SK-N-SH treated with all-trans-retinoic acid at 6 μM for 48 hours (cell line): ENCODE measurements around the gene TIAM1.

Source experiments
- BACH2 ChIP-seq: fragments of 250-450 bp; sonication (Bioruptor Pico); IDR thresholded peaks from 2 replicates; pipeline ENCODE4 v1.9.0; 2021; ENCODE audit warnings: mild to moderate bottlenecking, borderline replicate concordance
- CSDC2 ChIP-seq: fragments of 250-450 bp; sonication (Bioruptor Pico); IDR thresholded peaks from 2 replicates; pipeline ENCODE4 v1.5.0; 2020; ENCODE audit warnings: mild to moderate bottlenecking, moderate library complexity
- ZFP30 ChIP-seq: fragments of 450-650 bp; formaldehyde crosslinking; IDR thresholded peaks from 2 replicates; pipeline ENCODE4 v1.5.0; 2022; ENCODE audit warnings: mild to moderate bottlenecking, moderate library complexity
- TF ChIP-seq, protein P1 (sequence below): fragments of 250-450 bp; sonication (Bioruptor Pico); IDR thresholded peaks from 2 replicates; pipeline ENCODE4 v1.8.0; 2021; ENCODE audit warnings: low read depth, mild to moderate bottlenecking, moderate library complexity, borderline replicate concordance

- TF ChIP-seq CSDC2 (CRISPR knock-in tag) (no peak), ZFP30 (CRISPR knock-in tag) (no peak), BACH2 (CRISPR knock-in tag) (no peak)
- TF ChIP-seq, protein P1, sequence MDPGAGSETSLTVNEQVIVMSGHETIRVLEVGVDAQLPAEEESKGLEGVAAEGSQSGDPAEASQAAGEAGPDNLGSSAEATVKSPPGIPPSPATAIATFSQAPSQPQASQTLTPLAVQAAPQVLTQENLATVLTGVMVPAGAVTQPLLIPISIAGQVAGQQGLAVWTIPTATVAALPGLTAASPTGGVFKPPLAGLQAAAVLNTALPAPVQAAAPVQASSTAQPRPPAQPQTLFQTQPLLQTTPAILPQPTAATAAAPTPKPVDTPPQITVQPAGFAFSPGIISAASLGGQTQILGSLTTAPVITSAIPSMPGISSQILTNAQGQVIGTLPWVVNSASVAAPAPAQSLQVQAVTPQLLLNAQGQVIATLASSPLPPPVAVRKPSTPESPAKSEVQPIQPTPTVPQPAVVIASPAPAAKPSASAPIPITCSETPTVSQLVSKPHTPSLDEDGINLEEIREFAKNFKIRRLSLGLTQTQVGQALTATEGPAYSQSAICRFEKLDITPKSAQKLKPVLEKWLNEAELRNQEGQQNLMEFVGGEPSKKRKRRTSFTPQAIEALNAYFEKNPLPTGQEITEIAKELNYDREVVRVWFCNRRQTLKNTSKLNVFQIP, result no peak
These were observed 207.2 kb downstream of the TIAM1 start for GRCh38 chr21:31136891-31137290.
